ENCODE data around the gene KAT14.

GRCh38 chr20:18174906-18175683, 37.4 kb downstream of the KAT14 start:
- TF ChIP-seq CTCF (IDR thresholded peaks at IDR 0.05) = no peak
- TF ChIP-seq POLR2AphosphoS5 (IDR thresholded peaks at IDR 0.05) = no peak

Data from esophagus muscularis mucosa (tissue), 3 donors.